ENCODE measurements around the gene ZNF302. TPM values are rescaled to one million over a fixed set of nuclear protein-coding genes. Genes with fewer than 3 reads are reported as not detected.

Gene ZNF302
- polyA plus RNA-seq, 1 experiment = 11.0 TPM

DNA sequence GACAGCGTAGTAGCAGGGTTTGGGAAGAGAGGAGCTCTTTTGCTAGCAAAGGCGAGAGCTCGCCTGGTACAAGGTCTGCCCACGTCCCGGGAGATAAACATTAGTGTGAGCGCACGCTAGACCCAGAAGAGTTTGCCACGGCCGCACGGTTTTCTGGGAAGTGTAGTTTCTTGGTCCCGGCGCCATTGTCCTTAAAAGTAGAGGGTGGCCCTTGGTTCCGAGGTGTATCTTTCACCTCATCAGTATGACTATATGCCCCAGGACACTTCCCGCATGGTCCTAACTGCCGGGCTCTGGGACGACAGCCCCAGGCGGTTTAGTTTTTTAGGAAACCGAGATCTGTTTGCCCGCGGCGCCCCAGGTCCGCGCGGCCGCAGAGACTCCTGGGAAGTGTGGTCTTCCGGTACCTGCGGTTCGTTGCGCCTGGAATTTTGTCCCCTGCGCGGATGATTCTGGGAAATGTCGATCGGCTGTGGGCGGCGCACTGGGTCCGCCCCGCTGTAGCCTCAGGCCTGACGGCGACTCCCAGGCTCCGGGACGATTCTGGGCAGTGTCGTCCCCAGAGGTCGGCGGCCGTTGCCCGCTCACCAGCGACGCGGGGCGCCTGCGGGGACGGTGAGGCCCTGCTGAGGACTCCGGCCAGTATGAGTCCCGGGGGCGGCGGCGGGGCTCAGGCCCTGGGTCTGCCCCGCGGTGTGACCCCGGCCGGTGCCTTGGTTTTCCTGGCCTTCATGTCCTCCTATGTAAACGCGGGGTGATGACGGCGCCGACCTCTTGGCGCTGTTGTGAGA lies 56.5 kb downstream of the ZNF302 start, which contains the start of gene ZNF181:
Gene ZNF181, plus strand, starts transcription at position 498 of the 791 bp plus-strand sequence. CDS start 795 bp downstream, outside the sequence.
- ChIA-PET CTCF (no interaction called here), POLR2A (interaction anchor here (1.0 kb wide), 1 partner anchor 51 kb away, joined by 4 read pairs; no protein-coding TSS in a partner anchor)

DNA sequence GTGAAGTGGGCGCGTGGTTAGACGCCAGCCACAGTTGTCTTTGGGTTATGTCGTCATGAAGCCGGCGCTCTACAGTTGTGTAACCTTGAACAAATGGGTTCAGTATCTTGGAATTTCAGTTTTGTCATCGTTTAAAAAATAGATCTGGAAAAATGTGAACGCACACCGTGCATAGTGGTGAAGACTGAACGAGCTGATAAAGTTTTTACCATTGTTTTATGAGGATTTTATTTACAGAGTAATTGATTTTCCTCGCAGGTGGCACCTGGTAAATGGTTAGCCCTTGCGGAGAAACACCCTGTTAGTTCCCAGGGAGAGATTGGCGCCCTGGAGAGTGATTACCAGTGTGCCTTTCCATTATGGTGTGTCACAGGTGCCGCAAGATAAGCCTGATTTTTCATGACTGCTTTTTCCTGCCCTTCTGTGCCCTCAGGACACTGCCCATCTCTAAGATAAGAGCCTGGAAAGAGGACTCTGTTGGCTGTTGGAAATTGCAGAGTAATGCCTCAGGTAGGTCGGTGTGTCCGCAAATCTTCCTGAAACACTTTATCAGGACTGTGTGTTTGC lies 57.1 kb downstream of the ZNF302 start:
- Histone ChIP-seq H3K36me3 (ENCODE audit: control insufficient read depth, insufficient read depth, low read length) (peaks cover 8% of the 10 kb centered on the region), H3K27me3 (ENCODE audit: control insufficient read depth, insufficient read depth, low read length) (no peaks in the 10 kb centered on the region), H3K4me3 (ENCODE audit: low read depth, low read length) (peak overlapping the region; percentile 86)
- TF ChIP-seq, protein P1, sequence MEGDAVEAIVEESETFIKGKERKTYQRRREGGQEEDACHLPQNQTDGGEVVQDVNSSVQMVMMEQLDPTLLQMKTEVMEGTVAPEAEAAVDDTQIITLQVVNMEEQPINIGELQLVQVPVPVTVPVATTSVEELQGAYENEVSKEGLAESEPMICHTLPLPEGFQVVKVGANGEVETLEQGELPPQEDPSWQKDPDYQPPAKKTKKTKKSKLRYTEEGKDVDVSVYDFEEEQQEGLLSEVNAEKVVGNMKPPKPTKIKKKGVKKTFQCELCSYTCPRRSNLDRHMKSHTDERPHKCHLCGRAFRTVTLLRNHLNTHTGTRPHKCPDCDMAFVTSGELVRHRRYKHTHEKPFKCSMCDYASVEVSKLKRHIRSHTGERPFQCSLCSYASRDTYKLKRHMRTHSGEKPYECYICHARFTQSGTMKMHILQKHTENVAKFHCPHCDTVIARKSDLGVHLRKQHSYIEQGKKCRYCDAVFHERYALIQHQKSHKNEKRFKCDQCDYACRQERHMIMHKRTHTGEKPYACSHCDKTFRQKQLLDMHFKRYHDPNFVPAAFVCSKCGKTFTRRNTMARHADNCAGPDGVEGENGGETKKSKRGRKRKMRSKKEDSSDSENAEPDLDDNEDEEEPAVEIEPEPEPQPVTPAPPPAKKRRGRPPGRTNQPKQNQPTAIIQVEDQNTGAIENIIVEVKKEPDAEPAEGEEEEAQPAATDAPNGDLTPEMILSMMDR (IDR thresholded peaks at IDR 0.05; ENCODE audit: insufficient read depth, low read depth, low read length) = no peak
- CTCF ChIA-PET = no interaction called here
- POLR2A ChIA-PET = no interaction called here
- DNase-seq (ENCODE audit: low read depth) = no peak

More for the DNA sequence above, 56.5 kb downstream of the ZNF302 start, which contains the start of gene ZNF181:
- TF ChIP-seq, protein P1 (IDR thresholded peaks at IDR 0.05; ENCODE audit: insufficient read depth, low read depth, low read length) = no peak
- peak; percentile 49 for DNase-seq (ENCODE audit: low read depth)
- peaks cover 5% of the 10 kb centered on the region for H3K36me3 ChIP-seq (ENCODE audit: control insufficient read depth, insufficient read depth, low read length)
- peak within 1 kb of the TSS; percentile 86 for H3K4me3 ChIP-seq (ENCODE audit: low read depth, low read length)
- H3K27me3 ChIP-seq (ENCODE audit: control insufficient read depth, insufficient read depth, low read length) = no peaks in the 10 kb centered on the region

Small RNA genes lying within 50 kb of the gene (small RNA-seq; reads per million reads assigned to genes)
- not detected for gene RF00611 (ENCODE audit: insufficient read length, low read depth, low replicate concordance)

Other genes with a start within 250 kb of the ZNF302 start
- 65.6 and 116 TPM in 2 replicates for gene UBA2, start 249.3 kb upstream of the ZNF302 start, polyA plus RNA-seq (2011; rRNA removed)
- gene WTIP, start 195.9 kb upstream of the ZNF302 start, polyA plus RNA-seq (2011; rRNA removed) = 36.5 and 60.9 TPM in 2 replicates
- gene SCGB2B2, start 519 bp upstream of the ZNF302 start, polyA plus RNA-seq (2011; rRNA removed) = not detected in 2 replicates
- 3.2 and 5.5 TPM in 2 replicates for gene ZNF181, start 56.6 kb downstream of the ZNF302 start, polyA plus RNA-seq (2011; rRNA removed)
- 5.9 and 7.1 TPM in 2 replicates for gene ZNF599, start 95.5 kb downstream of the ZNF302 start, polyA plus RNA-seq (2011; rRNA removed)
- 1.1 and 1.6 TPM in 2 replicates for gene ZNF30, start 249.2 kb downstream of the ZNF302 start, polyA plus RNA-seq (2011; rRNA removed)